ENCODE measurements around the gene NBPF4.
"Not testable (repeated sequence)": the region's sequence is repeated elsewhere in the genome, so short reads cannot be mapped to it uniquely, and the experiment has no call there.

The NBPF4 gene

DNA sequence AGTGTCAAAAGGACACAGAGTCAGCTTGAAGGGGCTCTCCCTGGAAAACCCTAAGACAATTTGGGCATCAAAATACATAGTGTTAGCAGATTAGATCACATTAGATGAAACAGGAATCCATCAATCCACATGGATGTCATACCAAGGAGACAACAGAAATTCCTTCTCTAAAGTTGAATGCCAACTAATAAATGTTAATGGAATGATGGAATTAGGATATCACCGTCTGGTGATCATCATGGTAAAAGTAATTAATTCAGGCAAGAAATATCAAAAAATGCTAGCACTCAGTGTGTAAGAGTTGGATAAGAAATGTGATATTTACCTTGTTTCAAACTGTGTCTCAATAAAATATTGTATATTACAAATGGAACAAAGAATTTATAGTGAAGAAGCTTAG, 32.9 kb downstream of the NBPF4 start:
- no peak for DNase-seq (ENCODE audit: low read depth)

- no peak for DNase-seq (ENCODE audit: low read depth)
Measured at GRCh38 chr1:108209456-108210108, 34.3 kb downstream of the NBPF4 start.

- no peak for DNase-seq (ENCODE audit: low read depth)
Measured at GRCh38 chr1:108208724-108209446, 35.0 kb downstream of the NBPF4 start.

GRCh38 chr1:108203582-108203981, 40.3 kb downstream of the NBPF4 start:
- not testable (repeated sequence) for DNase-seq (ENCODE audit: low read depth)

- no peak for DNase-seq (ENCODE audit: low read depth)
Measured at GRCh38 chr1:108201687-108202086, 42.2 kb downstream of the NBPF4 start.

DNA sequence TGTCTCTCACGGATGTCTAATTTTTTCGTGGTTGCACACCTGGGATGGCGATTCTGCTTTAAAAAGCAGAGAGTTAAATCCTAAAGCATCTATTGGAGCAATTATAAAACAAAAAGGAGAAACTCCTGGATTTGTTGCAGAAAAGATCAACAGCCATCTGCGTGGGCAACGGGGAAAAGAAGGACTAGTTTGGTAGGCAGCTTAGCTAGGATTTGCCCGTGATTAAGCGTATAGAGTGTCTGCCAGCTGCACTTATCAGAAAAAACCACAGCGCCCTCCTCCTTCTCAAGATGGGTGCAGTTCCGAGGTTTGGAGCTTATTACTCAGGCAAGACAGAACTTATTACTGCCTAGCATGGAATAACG, 43.2 kb downstream of the NBPF4 start:
- DNase-seq (ENCODE audit: low read depth), result peak; percentile 31

- peak; percentile 41 for DNase-seq (ENCODE audit: low read depth)
Measured at GRCh38 chr1:108199781-108200686, 43.8 kb downstream of the NBPF4 start, which contains the start of gene SLC25A24. SLC25A24 (minus strand) TSS chr1:108200343; CDS start chr1:108200138, 205 bp downstream.

GRCh38 chr1:108199201-108199691, 44.6 kb downstream of the NBPF4 start:
- no peak for DNase-seq (ENCODE audit: low read depth)

DNA sequence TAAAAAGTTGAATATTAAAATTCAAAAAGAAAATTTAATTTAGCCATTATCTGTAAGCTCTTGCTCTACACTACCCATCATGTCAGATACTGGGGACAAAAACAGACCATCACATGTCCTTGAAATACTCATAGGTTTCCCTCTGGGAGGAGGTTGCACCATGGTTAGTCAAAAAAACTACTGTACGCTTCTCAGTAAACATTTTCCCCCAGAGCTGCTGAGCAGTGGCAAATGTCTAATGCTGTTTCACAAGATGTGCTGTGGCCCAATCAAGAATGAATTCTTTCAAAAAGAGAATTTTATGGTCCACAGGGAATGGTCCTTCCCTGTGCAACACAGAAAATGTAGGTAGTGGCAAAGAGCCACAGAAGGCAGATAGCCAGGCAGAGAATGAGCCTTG, 49.8 kb downstream of the NBPF4 start:
- DNase-seq (ENCODE audit: low read depth), result no peak

DNA sequence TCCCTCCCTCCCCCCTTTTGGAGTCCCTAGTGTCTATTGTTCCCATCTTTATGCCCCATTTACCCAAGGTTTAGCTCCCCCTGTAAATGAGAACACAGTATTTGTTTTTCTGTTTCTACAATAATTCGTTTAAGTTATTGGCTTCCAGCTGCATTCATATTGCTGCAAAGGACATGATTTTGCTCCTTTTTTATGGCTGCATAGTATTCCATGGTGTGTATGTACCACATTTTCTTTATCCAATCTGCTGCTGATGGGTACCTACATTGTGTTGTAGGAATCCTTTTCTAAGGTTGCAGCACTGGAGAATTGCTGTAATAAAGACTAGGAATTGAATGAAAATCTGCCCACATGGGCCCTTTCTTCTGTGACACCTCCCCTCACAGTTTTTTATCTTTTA, 50.5 kb downstream of the NBPF4 start:
- DNase-seq (ENCODE audit: low read depth), result no peak

DNA sequence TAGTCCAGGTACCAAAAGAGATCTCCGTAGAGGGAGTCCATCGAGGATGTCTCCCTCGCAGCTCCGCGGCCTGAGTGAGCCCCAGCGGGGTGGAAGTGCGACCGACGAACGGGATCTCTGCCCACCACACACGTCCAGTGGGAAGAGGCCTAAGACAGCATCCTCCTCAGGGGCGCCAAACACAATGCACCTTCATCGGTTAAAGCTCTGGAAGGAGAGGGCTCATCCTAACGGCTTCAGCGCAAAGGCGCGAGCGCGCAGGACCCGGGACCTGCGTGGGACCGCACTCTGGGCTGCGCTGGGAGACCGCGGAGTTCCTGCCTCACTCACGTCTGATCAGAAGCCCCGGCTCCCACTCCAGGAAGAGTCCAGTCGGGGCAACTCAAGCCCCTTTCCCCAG, 51.3 kb downstream of the NBPF4 start:
- DNase-seq (ENCODE audit: low read depth), result no peak

DNA sequence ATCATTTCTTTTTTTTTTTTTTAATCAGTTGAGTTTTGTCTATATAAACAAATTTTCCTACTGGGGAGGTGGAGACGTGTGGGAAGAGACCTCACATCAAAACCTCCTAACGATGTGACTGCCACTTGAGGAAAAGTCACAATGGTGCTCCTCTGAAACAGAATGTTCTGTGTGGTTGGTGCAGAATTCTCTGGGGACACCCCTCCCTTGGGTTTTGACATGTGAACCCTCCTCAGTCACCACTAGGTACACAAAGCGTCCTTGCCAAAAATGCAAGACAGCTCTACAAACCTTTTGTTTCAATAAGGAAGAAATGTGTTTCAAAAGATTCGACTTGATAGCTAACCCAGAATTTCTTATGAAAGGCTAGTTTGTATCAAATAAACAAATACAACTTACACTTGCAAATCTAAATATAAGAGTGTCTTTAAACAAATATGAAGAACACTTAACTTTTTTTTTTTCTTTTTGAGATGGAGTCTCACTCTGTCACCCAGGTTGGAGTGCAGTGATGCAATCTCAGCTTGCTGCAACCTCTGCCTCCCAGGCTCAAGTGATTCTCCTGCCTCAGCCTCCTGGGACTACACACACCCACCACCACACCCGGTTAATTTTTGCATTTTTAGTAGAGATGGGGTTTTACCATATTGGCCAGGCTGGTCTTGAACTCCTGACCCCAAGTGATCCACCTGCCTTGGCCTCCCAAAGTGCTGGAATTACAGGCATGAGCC, 53.0 kb downstream of the NBPF4 start:
- DNase-seq (ENCODE audit: low read depth), result no peak

- DNase-seq (ENCODE audit: low read depth), result no peak
Measured at GRCh38 chr1:108190001-108190634, 53.8 kb downstream of the NBPF4 start.

DNA sequence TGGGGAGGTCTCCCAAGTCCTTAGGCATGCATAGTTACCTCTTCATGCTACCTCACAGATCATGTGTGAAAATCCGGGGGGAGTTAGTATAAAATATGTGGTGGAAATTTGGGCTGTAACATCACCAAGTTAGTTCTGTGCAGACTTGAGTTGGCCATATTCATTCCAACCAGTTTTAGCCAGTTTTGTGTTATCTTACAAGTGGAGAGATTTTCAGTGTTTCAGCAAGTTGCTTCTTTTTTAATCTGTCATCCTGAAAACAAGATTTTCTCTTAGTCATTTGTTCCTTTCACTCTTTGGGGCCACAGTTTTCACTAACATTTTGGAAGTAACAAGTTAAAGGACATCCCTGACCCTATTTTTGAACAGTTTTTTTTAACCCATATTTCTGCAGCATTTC, 55.1 kb downstream of the NBPF4 start:
- DNase-seq (ENCODE audit: low read depth), result no peak

DNA sequence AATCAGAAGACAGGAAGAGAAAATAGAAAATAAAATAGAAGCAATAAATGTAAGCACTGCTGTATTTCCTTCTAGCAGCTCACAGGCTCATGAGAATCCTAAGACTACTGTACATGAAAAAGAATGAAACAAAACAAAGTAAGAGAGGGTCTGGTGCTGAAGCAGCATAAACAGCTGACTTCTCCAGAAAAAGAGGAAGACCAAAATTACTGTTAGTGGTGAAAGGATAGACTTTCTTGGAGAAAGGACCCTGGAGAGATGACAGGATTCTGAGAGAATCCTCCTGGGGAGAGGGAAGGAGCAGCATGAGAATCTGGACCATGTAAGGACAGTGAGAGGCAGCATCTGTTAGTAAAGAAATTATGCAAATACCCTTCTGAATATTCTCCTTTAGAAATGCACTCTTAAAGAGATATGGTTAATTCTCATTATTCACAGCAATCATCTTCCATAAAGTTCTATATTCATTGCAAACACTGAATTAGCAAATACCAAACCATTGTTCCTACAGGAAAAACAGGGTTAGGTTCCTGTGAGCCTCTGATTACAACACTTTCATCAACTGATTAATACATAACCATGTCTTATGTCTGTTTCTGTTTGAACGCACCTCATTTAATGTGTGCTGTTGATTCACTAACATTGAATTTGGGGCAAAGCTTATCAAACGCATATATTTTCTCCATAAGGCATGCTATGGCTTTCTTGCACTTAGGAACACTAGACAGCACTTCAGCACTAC, 60.7 kb downstream of the NBPF4 start:
- DNase-seq (ENCODE audit: low read depth), result no peak

DNA sequence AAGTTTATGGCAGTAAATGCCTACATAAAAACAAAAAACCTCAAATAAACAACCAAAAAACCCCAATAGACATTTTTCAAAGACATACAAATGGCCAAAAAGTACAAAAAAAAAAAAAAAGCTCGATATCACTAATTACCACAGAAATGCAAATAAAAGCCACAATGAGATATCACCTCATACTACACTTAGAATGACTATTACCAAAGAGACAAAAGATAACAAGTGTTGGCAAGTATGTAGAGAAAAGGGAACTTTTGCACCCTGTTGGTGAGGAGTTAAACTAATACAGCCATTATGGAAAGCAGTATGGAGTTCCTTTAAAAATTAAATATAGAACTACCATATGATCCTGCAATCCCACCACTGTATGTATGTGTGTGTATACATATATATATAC, 64.9 kb downstream of the NBPF4 start:
- no peak for DNase-seq (ENCODE audit: low read depth)

All from stimulated activated CD4-positive, alpha-beta T cell treated with anti-CD3 and anti-CD28 coated beads, Interleukin-2, amount 100 ng/mL, for 4 hours (primary cell).